Left renal cortex interstitium (tissue), 4 donors: ENCODE data around the gene CADPS. TPM values are rescaled to one million over a fixed set of nuclear protein-coding genes. Genes with fewer than 3 reads are reported as not detected.

Source experiments
- DNase-seq, 4 donors: peaks; one replicate each; pipeline ENCODE4 v3.0.0-alpha.2; 2013; ENCODE audit warnings: low read depth in 4 of 4, low spot score in 2 of 4, missing footprints in 1 of 4
- polyA plus RNA-seq, 4 donors: library from polyadenylated mRNA; unstranded; fragments of 120-200 nt; gene quantifications; one replicate each; pipeline ENCODE4 v1.2.1, GENCODE V29; 2013; ENCODE audit not compliant: insufficient read length in 4 of 4

CADPS gene
- polyA plus RNA-seq, 4 donors, result 1.0 to 2.9 (median 1.3) TPM

GRCh38 chr3:62531981-62532380 is 343.2 kb downstream of the CADPS start:
- no peak for DNase-seq

GRCh38 chr3:62531493-62531892 is 343.7 kb downstream of the CADPS start:
- DNase-seq, result no peak

- peak; percentile 34 to 70 (median 42) for DNase-seq
These were observed 346.0 kb downstream of the CADPS start for GRCh38 chr3:62529230-62529629.

GRCh38 chr3:62527474-62527873 is 347.7 kb downstream of the CADPS start:
- no peak for DNase-seq

- peak; percentile 26 to 48 (median 34) for DNase-seq
These were observed 349.9 kb downstream of the CADPS start for GRCh38 chr3:62525281-62525680.

- DNase-seq, result no peak
These were observed 351.5 kb downstream of the CADPS start for GRCh38 chr3:62523672-62524071.

- DNase-seq, result no peak
These were observed 353.6 kb downstream of the CADPS start for GRCh38 chr3:62521464-62522105.

- DNase-seq, result no peak
These were observed 371.7 kb downstream of the CADPS start for GRCh38 chr3:62503516-62503915.

GRCh38 chr3:62502315-62503300 is 372.6 kb downstream of the CADPS start:
- DNase-seq, result no peak

- DNase-seq, result no peak
These were observed 373.9 kb downstream of the CADPS start for GRCh38 chr3:62501289-62501668.

- DNase-seq, result no peak
These were observed 374.5 kb downstream of the CADPS start for GRCh38 chr3:62500556-62501288.

GRCh38 chr3:62497156-62497555 is 378.1 kb downstream of the CADPS start:
- no peak for DNase-seq

GRCh38 chr3:62496503-62496902 is 378.7 kb downstream of the CADPS start:
- no peak for DNase-seq

GRCh38 chr3:62493109-62493801 is 382.0 kb downstream of the CADPS start:
- DNase-seq, result no peak

- no peak for DNase-seq
These were observed 392.3 kb downstream of the CADPS start for GRCh38 chr3:62482961-62483360.

GRCh38 chr3:62481962-62482361 is 393.3 kb downstream of the CADPS start:
- no peak for DNase-seq

GRCh38 chr3:62480056-62480455 is 395.2 kb downstream of the CADPS start:
- DNase-seq, result no peak

- DNase-seq, result no peak
These were observed 395.9 kb downstream of the CADPS start for GRCh38 chr3:62479326-62479725.

GRCh38 chr3:62475306-62475705 is 399.9 kb downstream of the CADPS start:
- no peak for DNase-seq

- no peak for DNase-seq
These were observed 407.1 kb downstream of the CADPS start for GRCh38 chr3:62467966-62468722.
